ENCODE results near the gene RNASE8. TPM values are rescaled to one million over a fixed set of nuclear protein-coding genes. Genes with fewer than 3 reads are reported as not detected.

RNASE8 gene
- total RNA-seq, 1 experiment from 2014 or later = not detected

DNA sequence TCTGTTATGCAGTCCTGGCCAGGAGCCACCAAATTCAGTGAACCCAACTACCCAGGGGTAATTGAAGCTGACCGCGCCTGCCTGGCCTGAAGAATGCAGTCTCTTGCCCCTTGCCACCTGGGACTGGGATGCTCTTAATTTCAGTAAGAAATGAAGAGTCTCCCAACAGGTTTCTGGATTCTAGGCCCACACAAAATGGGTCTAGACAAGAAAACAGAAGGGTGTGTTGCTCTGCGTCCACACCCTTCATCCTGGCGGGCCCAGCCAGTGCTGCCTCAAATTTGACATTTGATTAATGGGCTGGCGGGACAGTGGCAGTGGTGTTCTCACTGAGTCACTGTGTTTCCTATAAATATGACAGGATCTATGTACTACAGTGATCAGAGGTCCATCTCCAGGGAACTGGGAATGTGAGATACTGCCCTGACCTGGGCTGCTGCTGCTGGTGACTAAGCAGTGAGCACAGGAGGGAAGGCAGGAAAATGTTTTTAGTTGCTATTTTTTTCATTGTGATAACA lies 49.7 kb downstream of the RNASE8 start:
- ATAC-seq = no peak
- Mint-ChIP-seq H3K27ac (no peak overlapping the region), H3K4me1 (peaks cover 53% of the 10 kb centered on the region)

More for the DNA sequence above, 49.7 kb downstream of the RNASE8 start:
- TF ChIP-seq HMGA2 (CRISPR knock-in tag; IDR thresholded peaks at IDR 0.05) (no peak), EMX1 (CRISPR knock-in tag; IDR thresholded peaks at IDR 0.05) (no peak), PRRX2 (CRISPR knock-in tag; IDR thresholded peaks at IDR 0.05) (no peak), SMAD3 (CRISPR knock-in tag; IDR thresholded peaks at IDR 0.05; ENCODE audit: borderline replicate concordance) (no peak), JUN (CRISPR knock-in tag; IDR thresholded peaks at IDR 0.05) (no peak), NFE2L1 (CRISPR knock-in tag; IDR thresholded peaks at IDR 0.05) (no peak), SMAD4 (CRISPR knock-in tag; IDR thresholded peaks at IDR 0.05) (no peak), NR2C2 (CRISPR knock-in tag; IDR thresholded peaks at IDR 0.05) (no peak), KAT7 (CRISPR knock-in tag; IDR thresholded peaks at IDR 0.05; ENCODE audit: borderline replicate concordance) (no peak), ZNF423 (CRISPR knock-in tag; IDR thresholded peaks at IDR 0.05) (no peak), ELF4 (CRISPR knock-in tag; IDR thresholded peaks at IDR 0.05; ENCODE audit: low read depth) (no peak)
- TF ChIP-seq, protein P1, sequence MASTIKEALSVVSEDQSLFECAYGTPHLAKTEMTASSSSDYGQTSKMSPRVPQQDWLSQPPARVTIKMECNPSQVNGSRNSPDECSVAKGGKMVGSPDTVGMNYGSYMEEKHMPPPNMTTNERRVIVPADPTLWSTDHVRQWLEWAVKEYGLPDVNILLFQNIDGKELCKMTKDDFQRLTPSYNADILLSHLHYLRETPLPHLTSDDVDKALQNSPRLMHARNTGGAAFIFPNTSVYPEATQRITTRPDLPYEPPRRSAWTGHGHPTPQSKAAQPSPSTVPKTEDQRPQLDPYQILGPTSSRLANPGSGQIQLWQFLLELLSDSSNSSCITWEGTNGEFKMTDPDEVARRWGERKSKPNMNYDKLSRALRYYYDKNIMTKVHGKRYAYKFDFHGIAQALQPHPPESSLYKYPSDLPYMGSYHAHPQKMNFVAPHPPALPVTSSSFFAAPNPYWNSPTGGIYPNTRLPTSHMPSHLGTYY (CRISPR knock-in tag; IDR thresholded peaks at IDR 0.05) = no peak
- TF ChIP-seq, protein P2, sequence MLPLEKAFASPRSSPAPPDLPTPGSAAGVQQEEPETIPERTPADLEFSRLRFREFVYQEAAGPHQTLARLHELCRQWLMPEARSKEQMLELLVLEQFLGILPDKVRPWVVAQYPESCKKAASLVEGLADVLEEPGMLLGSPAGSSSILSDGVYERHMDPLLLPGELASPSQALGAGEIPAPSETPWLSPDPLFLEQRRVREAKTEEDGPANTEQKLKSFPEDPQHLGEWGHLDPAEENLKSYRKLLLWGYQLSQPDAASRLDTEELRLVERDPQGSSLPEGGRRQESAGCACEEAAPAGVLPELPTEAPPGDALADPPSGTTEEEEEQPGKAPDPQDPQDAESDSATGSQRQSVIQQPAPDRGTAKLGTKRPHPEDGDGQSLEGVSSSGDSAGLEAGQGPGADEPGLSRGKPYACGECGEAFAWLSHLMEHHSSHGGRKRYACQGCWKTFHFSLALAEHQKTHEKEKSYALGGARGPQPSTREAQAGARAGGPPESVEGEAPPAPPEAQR (CRISPR knock-in tag; IDR thresholded peaks at IDR 0.05) = no peak
- TF ChIP-seq, protein P3, sequence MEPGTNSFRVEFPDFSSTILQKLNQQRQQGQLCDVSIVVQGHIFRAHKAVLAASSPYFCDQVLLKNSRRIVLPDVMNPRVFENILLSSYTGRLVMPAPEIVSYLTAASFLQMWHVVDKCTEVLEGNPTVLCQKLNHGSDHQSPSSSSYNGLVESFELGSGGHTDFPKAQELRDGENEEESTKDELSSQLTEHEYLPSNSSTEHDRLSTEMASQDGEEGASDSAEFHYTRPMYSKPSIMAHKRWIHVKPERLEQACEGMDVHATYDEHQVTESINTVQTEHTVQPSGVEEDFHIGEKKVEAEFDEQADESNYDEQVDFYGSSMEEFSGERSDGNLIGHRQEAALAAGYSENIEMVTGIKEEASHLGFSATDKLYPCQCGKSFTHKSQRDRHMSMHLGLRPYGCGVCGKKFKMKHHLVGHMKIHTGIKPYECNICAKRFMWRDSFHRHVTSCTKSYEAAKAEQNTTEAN (CRISPR knock-in tag; IDR thresholded peaks at IDR 0.05) = no peak
- TF ChIP-seq, protein P4, sequence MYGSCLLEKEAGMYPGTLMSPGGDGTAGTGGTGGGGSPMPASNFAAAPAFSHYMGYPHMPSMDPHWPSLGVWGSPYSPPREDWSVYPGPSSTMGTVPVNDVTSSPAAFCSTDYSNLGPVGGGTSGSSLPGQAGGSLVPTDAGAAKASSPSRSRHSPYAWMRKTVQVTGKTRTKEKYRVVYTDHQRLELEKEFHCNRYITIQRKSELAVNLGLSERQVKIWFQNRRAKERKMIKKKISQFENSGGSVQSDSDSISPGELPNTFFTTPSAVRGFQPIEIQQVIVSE (CRISPR knock-in tag; IDR thresholded peaks at IDR 0.05; ENCODE audit: borderline replicate concordance) = no peak
- TF ChIP-seq, protein P5, sequence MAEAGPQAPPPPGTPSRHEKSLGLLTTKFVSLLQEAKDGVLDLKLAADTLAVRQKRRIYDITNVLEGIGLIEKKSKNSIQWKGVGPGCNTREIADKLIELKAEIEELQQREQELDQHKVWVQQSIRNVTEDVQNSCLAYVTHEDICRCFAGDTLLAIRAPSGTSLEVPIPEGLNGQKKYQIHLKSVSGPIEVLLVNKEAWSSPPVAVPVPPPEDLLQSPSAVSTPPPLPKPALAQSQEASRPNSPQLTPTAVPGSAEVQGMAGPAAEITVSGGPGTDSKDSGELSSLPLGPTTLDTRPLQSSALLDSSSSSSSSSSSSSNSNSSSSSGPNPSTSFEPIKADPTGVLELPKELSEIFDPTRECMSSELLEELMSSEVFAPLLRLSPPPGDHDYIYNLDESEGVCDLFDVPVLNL (CRISPR knock-in tag; IDR thresholded peaks at IDR 0.05; ENCODE audit: borderline replicate concordance, low read depth) = no peak
- TF ChIP-seq, protein P6, sequence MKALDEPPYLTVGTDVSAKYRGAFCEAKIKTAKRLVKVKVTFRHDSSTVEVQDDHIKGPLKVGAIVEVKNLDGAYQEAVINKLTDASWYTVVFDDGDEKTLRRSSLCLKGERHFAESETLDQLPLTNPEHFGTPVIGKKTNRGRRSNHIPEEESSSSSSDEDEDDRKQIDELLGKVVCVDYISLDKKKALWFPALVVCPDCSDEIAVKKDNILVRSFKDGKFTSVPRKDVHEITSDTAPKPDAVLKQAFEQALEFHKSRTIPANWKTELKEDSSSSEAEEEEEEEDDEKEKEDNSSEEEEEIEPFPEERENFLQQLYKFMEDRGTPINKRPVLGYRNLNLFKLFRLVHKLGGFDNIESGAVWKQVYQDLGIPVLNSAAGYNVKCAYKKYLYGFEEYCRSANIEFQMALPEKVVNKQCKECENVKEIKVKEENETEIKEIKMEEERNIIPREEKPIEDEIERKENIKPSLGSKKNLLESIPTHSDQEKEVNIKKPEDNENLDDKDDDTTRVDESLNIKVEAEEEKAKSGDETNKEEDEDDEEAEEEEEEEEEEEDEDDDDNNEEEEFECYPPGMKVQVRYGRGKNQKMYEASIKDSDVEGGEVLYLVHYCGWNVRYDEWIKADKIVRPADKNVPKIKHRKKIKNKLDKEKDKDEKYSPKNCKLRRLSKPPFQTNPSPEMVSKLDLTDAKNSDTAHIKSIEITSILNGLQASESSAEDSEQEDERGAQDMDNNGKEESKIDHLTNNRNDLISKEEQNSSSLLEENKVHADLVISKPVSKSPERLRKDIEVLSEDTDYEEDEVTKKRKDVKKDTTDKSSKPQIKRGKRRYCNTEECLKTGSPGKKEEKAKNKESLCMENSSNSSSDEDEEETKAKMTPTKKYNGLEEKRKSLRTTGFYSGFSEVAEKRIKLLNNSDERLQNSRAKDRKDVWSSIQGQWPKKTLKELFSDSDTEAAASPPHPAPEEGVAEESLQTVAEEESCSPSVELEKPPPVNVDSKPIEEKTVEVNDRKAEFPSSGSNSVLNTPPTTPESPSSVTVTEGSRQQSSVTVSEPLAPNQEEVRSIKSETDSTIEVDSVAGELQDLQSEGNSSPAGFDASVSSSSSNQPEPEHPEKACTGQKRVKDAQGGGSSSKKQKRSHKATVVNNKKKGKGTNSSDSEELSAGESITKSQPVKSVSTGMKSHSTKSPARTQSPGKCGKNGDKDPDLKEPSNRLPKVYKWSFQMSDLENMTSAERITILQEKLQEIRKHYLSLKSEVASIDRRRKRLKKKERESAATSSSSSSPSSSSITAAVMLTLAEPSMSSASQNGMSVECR (CRISPR knock-in tag; IDR thresholded peaks at IDR 0.05; ENCODE audit: borderline replicate concordance) = no peak
- H3K9me3 Mint-ChIP-seq = no peaks in the 10 kb centered on the region
- CTCF ChIA-PET = interaction anchor here (0.5 to 8.6 kb wide), 11 partner anchors 13 to 108 kb away, joined by 3 to 321 read pairs (median 5); partner anchors contain the start of genes ARHGEF40 and SLC39A2
- H3K27me3 Mint-ChIP-seq (ENCODE audit: low read depth) = no peaks in the 10 kb centered on the region
- H3K36me3 Mint-ChIP-seq = no peaks in the 10 kb centered on the region
- no peak overlapping the region for H3K4me3 Mint-ChIP-seq
- DNase-seq (ENCODE audit: low spot score) = no peak
- POLR2A ChIA-PET = interaction anchor here (1.8 kb wide), 1 partner anchor 36 kb away, joined by 7 read pairs; no protein-coding TSS in a partner anchor

Small RNAs within 50 kb of the gene (microRNA-seq; reads per million reads assigned to microRNA genes)
- gene MIR6717 (ENCODE audit: borderline number of aligned reads) = not detected

Other genes starting within 250 kb of the RNASE8 start
- gene RNASE3, start 166.4 kb upstream of the RNASE8 start, total RNA-seq (2021) = not detected in 3 replicates
- gene RNASE2, start 102.3 kb upstream of the RNASE8 start, total RNA-seq (2021) = not detected in 3 replicates
- gene METTL17, start 67.8 kb upstream of the RNASE8 start, total RNA-seq (2021) = 79.5 to 98.1 TPM (median 90.8 TPM) in 3 replicates
- gene SLC39A2, start 58.5 kb upstream of the RNASE8 start, total RNA-seq (2021) = 0.14 TPM in 1 of 3 replicates, not detected in the others
- 28.5 to 32.2 TPM (median 30.1 TPM) in 3 replicates for gene NDRG2, start 32.8 kb upstream of the RNASE8 start, total RNA-seq (2021)
- 0.35 to 0.60 TPM in 2 of 3 replicates, not detected in the other for gene TPPP2, start 27.6 kb upstream of the RNASE8 start, total RNA-seq (2021)
- gene RNASE13, start 23.0 kb upstream of the RNASE8 start, total RNA-seq (2021) = not detected in 3 replicates
- gene RNASE7, start 15.5 kb upstream of the RNASE8 start, total RNA-seq (2021) = not detected in 3 replicates
- gene ARHGEF40, start 12.5 kb downstream of the RNASE8 start, total RNA-seq (2021) = 58.6 to 74.2 TPM (median 58.8 TPM) in 3 replicates
- 149 to 154 TPM (median 149 TPM) in 3 replicates for gene ZNF219, start 40.8 kb downstream of the RNASE8 start, total RNA-seq (2021)
- 1.7 to 2.2 TPM (median 1.9 TPM) in 3 replicates for gene TMEM253, start 43.2 kb downstream of the RNASE8 start, total RNA-seq (2021)
- gene OR5AU1, start 98.2 kb downstream of the RNASE8 start, total RNA-seq (2021) = not detected in 3 replicates
- 982 to 1,062 TPM (median 1,056 TPM) in 3 replicates for gene HNRNPC, start 211.6 kb downstream of the RNASE8 start, total RNA-seq (2021)
- 0.41 to 0.71 TPM (median 0.50 TPM) in 3 replicates for gene RPGRIP1, start 222.3 kb downstream of the RNASE8 start, total RNA-seq (2021)

Data from WTC11 (cell line).